Stimulated activated naive CD8-positive, alpha-beta T cell treated with anti-CD3 and anti-CD28 coated beads, Interleukin-15, Interleukin-2, amounts not matched to agents 100 ng/mL and 50 ng/mL, for 24 hours (primary cell): Measurements from ENCODE around the gene EXOC6.

Experiments used
- H3K27ac Mint-ChIP-seq: one replicate; pipeline ENCODE4 v1.8.0; 2021; ENCODE audit warnings: mild to moderate bottlenecking, mixed read lengths
- H3K27me3 Mint-ChIP-seq: one replicate; pipeline ENCODE4 v1.8.0; 2021; ENCODE audit warnings: mixed read lengths
- H3K36me3 Mint-ChIP-seq: one replicate; pipeline ENCODE4 v1.8.0; 2021; ENCODE audit warnings: low read depth, mixed read lengths
- H3K4me1 Mint-ChIP-seq: one replicate; pipeline ENCODE4 v1.8.0; 2021; ENCODE audit warnings: low read depth, mixed read lengths
- H3K4me3 Mint-ChIP-seq: one replicate; pipeline ENCODE4 v1.8.0; 2021; ENCODE audit warnings: mild to moderate bottlenecking, mixed read lengths
- H3K9me3 Mint-ChIP-seq: one replicate; pipeline ENCODE4 v1.8.0; 2021; ENCODE audit warnings: mixed read lengths

The EXOC6 gene

DNA sequence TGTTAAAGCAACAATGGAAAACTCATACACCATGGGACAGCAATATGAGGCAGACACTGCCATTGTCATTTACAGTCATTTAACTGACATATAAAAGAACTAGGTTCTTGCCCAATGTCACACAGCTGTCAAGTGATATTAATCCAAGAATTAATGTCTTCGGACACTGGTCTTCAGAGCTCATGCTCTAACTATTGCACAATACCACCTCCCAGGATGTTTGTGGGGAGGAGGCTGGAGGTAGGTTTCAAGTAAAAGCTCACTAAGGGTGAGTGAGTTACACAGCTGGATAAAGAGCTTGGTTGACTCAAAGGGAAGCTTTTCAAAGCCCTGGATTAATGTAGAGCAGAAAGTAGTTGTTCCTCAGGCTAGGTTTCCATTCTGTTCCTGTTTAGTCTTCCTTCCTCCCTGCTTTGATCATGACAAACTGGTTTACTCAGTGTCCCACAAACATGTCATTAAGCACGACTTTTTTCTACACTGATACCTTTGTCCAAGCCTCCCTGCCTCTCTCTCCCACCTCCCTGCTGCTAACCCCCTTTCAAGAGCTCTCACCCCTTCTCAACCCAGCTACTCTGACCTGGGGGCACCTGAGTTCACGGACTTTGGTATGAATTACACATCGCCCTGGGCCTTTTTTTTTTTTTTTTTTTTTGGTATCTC lies 987 bp upstream of the EXOC6 start:
- Mint-ChIP-seq H3K36me3 (peaks cover 5% of the 10 kb centered on the region), H3K27ac (peak overlapping the region; percentile 22), H3K9me3 (no peaks in the 10 kb centered on the region), H3K27me3 (no peaks in the 10 kb centered on the region), H3K4me3 (peak overlapping the region; percentile 83), H3K4me1 (peaks cover 38% of the 10 kb centered on the region)

DNA sequence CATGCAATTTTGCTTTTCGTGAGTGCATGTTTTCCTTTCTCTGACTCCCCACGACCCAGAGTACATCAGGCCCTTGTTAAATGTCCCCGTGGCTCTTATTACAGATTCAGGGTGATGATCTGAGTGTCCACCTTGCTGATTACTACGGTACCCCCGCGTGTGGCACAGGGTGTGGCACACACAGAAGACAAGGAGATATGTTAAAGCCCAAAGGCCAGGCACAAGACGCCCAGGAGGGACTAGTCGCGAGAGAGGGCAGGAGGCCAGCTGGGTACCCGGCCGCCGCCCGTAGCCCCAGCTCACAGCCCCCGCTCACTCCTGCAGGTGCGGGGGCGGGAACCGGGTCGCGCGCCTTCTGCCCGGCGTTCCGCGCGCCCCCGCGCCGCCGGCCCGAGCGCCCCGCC lies 281 bp upstream of the EXOC6 start:
- Mint-ChIP-seq H3K36me3 (peaks cover 5% of the 10 kb centered on the region), H3K27ac (peak overlapping the region; percentile 22), H3K9me3 (no peaks in the 10 kb centered on the region), H3K27me3 (no peaks in the 10 kb centered on the region), H3K4me3 (peak overlapping the region; percentile 83), H3K4me1 (peaks cover 38% of the 10 kb centered on the region)

DNA sequence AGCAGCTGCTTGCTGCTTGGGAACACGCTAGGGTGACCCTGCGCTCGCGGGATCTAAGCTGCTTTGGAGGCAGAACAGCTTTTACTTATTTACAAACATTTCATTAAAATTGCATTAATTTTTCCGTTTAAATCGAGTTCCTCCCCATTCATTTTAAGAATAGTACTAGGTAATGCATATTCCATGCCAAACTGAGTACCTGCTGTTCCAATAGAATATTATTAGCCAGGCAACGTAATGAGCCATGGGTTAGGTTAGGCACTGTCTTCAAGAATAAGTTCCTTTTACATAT lies 860 bp downstream of the EXOC6 start:
- peak overlapping the region; percentile 83 for H3K4me3 Mint-ChIP-seq
- H3K4me1 Mint-ChIP-seq: peaks cover 38% of the 10 kb centered on the region
- no peaks in the 10 kb centered on the region for H3K27me3 Mint-ChIP-seq
- no peaks in the 10 kb centered on the region for H3K9me3 Mint-ChIP-seq
- H3K36me3 Mint-ChIP-seq: peaks cover 5% of the 10 kb centered on the region
- peak overlapping the region; percentile 83 for H3K27ac Mint-ChIP-seq

DNA sequence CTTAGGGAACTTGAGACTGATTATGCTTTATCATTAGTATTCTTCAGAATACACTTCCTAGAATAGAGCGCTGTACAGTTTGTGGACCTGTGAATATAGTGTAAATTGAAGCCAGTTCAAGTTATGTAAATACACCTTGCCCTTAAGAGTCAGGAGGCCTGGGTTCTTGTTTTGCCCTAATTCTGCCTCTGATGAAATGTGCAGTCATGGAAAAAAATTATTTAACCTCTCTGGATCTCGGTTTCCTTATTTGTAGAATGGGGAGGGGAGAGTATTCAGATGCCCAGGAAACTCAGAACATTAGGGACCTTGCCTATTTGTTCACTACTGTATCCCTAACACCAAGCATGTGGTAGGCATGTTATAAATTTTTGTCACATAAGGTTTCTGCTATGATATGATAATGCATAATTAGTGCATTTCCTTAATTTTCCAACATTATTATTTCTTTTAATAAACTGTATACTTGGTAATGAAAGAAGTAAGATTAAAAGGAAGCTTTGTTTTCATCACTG lies 1.3 kb downstream of the EXOC6 start:
- H3K27ac Mint-ChIP-seq: peak overlapping the region; percentile 83
- peak overlapping the region; percentile 83 for H3K4me3 Mint-ChIP-seq
- H3K4me1 Mint-ChIP-seq: peaks cover 38% of the 10 kb centered on the region
- peaks cover 5% of the 10 kb centered on the region for H3K36me3 Mint-ChIP-seq
- H3K9me3 Mint-ChIP-seq: no peaks in the 10 kb centered on the region
- H3K27me3 Mint-ChIP-seq: no peaks in the 10 kb centered on the region

DNA sequence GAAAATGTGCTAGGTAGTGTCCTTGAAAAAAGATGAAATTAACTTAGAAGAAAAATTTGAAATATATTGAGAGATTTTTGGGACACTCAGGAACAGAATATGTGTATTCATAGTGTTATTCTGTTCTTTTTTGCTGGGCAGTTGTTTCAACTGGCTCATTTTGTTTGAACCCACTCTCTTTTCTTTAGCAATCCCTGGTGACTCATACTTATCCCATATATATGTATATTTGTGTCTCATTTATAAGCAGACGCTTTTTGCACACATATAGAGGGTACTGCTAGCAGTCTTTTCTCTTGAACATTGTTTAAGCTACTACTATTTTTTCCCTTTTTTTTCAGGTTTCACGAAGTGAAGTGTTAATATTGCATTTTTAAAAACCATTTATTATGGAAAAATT lies 1.9 kb downstream of the EXOC6 start:
- Mint-ChIP-seq H3K36me3 (peaks cover 7% of the 10 kb centered on the region), H3K9me3 (no peaks in the 10 kb centered on the region), H3K27ac (no peak overlapping the region), H3K4me1 (peaks cover 38% of the 10 kb centered on the region), H3K4me3 (no peak overlapping the region), H3K27me3 (no peaks in the 10 kb centered on the region)

DNA sequence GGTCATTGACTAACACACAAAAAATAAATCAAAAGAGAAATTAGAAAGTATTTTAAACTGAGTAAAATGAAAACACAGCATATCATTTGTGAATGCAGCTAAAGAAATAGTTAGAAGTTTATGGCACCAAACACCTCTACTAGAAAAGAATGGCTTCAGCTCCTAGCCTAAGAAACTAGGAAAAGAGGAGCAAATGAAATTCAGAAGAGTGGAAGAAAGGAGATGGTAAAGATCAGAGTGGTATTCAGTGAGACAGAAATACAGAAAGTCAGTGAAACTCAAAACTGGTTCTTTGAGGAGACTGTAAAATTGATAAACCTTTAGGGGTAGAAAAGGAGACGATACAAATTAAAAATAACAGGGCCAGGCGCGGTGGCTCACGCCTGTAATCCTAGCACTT lies 2.7 kb downstream of the EXOC6 start:
- peaks cover 11% of the 10 kb centered on the region for H3K36me3 Mint-ChIP-seq
- peaks cover 35% of the 10 kb centered on the region for H3K4me1 Mint-ChIP-seq
- no peaks in the 10 kb centered on the region for H3K27me3 Mint-ChIP-seq
- no peak overlapping the region for H3K4me3 Mint-ChIP-seq
- H3K9me3 Mint-ChIP-seq: no peaks in the 10 kb centered on the region
- no peak overlapping the region for H3K27ac Mint-ChIP-seq

DNA sequence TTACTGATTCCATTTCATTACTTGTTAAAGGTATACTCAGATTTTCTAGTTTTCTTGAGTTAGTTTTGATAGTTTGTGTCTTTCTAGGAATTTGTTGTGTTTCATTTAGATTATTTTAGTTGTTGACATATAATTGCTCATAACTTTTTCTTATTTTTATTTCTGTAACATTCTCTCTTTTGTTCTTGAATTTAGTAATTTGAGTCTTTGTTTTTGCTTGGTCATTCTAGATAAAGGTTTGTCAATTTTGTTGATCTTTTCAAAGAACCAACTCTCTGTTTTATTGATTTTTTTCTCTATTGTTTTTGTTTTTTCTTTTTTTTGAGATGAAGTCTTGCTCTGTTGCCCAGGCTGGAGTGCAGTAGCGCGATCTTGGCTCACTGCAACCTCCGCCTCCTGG lies 7.2 kb downstream of the EXOC6 start:
- Mint-ChIP-seq H3K36me3 (peaks cover 39% of the 10 kb centered on the region), H3K27ac (no peak overlapping the region), H3K4me1 (peaks cover 3% of the 10 kb centered on the region), H3K9me3 (peaks cover 22% of the 10 kb centered on the region), H3K27me3 (no peaks in the 10 kb centered on the region), H3K4me3 (no peak overlapping the region)

DNA sequence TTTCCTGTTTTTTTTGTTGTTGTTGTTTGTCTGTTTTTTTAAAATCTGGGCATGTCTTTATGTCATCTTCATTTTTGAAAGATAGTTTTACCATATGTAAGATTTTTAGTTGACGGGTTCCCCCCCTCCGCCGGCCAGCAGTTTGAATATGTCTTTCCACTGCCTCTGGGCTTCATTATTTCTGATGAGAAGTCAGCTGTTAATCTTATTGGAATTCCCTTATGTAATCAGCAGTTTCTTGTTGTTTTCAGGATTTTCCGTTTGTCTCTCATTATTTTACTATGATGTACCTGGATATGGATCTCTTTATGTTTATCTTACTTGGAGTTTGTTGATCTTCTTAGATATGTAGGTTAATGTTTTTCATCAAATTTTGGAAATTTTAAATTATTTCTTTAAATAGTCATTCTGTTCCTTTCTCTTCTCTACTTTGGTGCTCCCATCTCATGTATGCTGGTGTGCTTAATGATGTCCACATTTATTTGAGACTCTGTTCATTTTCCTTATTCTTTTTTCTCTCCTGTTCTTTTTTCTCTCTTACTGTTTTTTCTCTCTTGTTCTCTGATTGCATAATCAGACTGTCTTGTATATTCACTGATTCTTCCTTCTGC lies 9.7 kb downstream of the EXOC6 start:
- H3K27ac Mint-ChIP-seq: no peak overlapping the region
- H3K27me3 Mint-ChIP-seq: no peaks in the 10 kb centered on the region
- peaks cover 22% of the 10 kb centered on the region for H3K9me3 Mint-ChIP-seq
- no peaks in the 10 kb centered on the region for H3K4me1 Mint-ChIP-seq
- no peak overlapping the region for H3K4me3 Mint-ChIP-seq
- H3K36me3 Mint-ChIP-seq: peaks cover 38% of the 10 kb centered on the region

DNA sequence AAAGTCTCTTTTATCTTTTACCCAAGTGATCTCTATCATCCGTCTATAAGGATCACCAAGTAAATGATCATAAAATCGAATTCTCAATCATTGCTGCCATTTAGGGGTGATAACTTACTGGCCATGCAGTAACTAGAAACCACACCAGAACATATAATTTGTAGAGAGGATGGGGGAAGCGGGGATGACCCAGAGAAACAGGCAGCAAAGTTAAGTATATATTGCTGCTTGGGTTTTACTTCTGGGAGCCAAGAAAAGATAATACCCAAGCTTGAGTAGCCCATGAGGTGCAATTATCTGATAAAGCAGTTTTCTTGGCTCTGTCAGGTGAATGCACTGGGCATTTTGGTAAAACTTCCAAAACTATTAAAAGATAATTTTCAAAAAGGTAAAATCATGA lies 18.9 kb downstream of the EXOC6 start:
- Mint-ChIP-seq H3K27ac (no peak overlapping the region), H3K36me3 (peaks cover 7% of the 10 kb centered on the region), H3K4me3 (no peak overlapping the region), H3K27me3 (no peaks in the 10 kb centered on the region), H3K9me3 (no peaks in the 10 kb centered on the region), H3K4me1 (peaks cover 4% of the 10 kb centered on the region)

DNA sequence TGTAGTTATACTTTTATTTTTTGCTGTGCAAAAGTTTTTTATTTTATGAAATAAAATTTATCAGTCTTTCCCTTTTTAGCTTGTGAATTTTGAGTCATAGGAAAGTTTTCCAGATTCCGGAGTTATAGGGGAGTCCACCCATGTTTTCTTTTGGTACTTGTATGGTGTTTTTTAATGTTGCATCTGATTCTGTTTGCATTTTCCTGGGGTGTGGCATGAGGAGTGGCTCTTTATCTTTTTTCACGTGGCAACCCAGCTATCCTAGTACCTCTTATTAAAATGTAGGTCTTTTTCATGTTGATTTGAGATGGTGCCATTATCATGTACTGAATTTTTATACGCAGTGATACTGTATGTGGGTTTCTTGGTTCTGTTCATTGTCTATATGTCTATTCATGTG lies 19.7 kb downstream of the EXOC6 start:
- peaks cover 8% of the 10 kb centered on the region for H3K4me1 Mint-ChIP-seq
- H3K27me3 Mint-ChIP-seq: no peaks in the 10 kb centered on the region
- H3K9me3 Mint-ChIP-seq: no peaks in the 10 kb centered on the region
- no peak overlapping the region for H3K4me3 Mint-ChIP-seq
- no peak overlapping the region for H3K27ac Mint-ChIP-seq
- peaks cover 3% of the 10 kb centered on the region for H3K36me3 Mint-ChIP-seq

DNA sequence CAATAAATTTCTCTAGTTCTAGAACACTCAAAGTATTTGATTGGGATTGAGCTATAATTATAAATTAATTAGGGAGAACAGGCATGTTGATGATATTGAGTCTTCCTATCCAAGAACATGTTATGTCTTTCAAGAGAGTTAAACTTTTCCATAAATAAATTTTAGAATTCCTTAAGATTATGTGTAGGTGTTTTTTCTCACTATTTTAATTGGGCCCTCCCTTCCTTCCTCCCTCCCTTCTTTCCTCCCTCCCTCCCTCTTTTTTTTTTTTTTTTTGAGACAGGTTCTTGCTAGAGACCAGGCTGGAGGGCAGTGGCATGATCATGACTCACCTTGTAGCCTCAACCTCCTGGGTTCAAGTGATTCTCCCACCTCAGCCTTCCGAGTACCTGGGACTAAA lies 20.2 kb downstream of the EXOC6 start:
- Mint-ChIP-seq H3K36me3 (no peaks in the 10 kb centered on the region), H3K4me1 (peaks cover 11% of the 10 kb centered on the region), H3K27ac (no peak overlapping the region), H3K4me3 (no peak overlapping the region), H3K27me3 (no peaks in the 10 kb centered on the region), H3K9me3 (no peaks in the 10 kb centered on the region)

DNA sequence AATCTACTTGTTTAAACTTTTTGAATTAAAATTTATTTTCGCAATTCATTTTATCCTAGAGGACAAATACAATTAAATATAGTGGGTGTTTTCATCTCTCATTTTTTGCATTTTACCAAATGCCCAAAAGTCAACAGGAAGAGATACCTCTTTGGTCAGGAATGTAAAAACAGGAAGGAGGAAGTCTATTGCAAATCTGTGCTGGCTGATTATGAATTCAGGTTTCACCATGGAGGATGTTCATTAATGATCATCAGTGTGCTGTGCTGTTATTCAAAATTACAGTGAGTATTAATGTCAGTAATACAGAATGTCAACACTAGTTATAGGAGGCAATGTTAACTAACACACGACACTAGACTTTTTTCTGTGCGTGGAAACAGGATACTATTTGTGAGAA lies 24.7 kb downstream of the EXOC6 start:
- H3K9me3 Mint-ChIP-seq: no peaks in the 10 kb centered on the region
- no peak overlapping the region for H3K4me3 Mint-ChIP-seq
- H3K27me3 Mint-ChIP-seq: no peaks in the 10 kb centered on the region
- no peaks in the 10 kb centered on the region for H3K36me3 Mint-ChIP-seq
- H3K4me1 Mint-ChIP-seq: peaks cover 30% of the 10 kb centered on the region
- H3K27ac Mint-ChIP-seq: no peak overlapping the region

DNA sequence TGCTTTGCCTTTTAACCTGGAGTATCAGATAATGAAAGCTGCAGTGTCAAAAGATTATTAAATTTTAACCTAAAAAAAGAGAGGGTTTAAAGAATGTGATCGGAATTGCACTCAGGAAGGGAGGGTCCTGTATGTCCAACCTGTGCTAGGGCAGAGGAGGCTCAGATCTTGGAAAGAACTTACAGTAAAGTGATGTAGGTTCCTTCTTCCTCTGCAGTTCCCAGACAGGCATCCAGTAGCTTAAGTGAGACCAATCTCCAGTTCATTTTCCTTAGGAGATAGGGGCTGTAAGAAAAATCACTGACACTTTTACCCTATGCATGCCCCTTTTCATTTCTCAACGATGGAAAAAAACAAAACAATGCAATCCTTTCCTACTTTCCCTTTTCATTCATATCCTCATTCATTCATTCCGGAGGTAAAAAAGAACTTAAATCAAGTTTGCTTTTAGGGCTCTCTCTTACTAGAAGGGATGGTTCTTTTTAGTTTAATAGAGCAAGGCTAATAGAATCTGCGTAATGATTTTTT lies 28.3 kb downstream of the EXOC6 start:
- Mint-ChIP-seq H3K4me1 (peaks cover 31% of the 10 kb centered on the region), H3K27ac (no peak overlapping the region), H3K27me3 (no peaks in the 10 kb centered on the region), H3K36me3 (no peaks in the 10 kb centered on the region), H3K9me3 (no peaks in the 10 kb centered on the region), H3K4me3 (no peak overlapping the region)

DNA sequence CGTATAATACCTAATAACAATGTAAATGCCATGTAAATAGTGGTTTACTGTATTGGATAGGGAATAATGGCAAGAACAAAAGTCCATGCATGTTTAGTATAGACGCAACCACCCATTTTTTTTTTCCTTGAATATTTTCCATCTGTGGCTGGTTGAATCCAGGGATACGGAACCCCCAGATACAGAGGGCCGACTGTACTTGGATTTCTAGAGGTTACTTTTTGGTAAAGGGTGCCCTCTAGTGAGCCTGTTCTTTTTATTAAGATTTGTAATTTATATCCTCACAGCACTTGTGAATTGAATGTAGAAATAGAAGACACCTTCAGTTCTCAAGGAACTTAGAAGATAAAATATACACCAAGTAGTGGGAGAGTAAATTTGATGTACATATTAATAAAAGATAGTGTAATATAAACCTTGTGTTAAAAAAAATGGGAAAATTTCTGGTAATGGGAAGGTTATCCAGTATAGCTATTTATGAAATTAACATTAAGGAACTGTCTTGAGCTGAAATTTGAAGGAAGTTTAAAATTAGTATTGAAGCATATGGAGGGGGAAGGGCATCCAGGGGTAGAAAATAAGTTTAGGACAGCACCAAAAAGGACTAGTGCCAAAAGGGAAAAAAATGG lies 32.0 kb downstream of the EXOC6 start:
- H3K4me1 Mint-ChIP-seq: peaks cover 25% of the 10 kb centered on the region
- no peaks in the 10 kb centered on the region for H3K27me3 Mint-ChIP-seq
- no peak overlapping the region for H3K4me3 Mint-ChIP-seq
- no peaks in the 10 kb centered on the region for H3K9me3 Mint-ChIP-seq
- no peaks in the 10 kb centered on the region for H3K36me3 Mint-ChIP-seq
- no peak overlapping the region for H3K27ac Mint-ChIP-seq

DNA sequence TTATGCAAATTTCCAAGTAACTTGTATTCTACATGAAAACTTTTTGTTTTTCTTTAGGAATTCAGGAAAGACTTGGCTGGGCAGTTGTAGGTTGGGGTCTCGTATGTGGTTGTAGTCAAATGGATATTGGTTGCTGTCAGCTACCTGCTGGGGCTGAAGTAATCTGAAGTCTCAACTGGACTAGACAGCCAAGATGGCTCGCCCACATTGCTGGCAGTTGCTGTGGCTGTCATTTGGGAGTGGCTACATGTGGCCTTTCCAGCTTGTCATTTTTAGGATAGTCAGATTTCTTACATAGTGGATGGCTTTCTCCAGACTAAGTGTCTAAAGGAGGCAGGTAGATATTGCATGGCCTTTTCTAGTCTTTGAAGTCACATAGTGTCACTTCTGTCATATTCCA lies 32.6 kb downstream of the EXOC6 start:
- Mint-ChIP-seq H3K36me3 (no peaks in the 10 kb centered on the region), H3K27ac (no peak overlapping the region), H3K4me3 (no peak overlapping the region), H3K9me3 (no peaks in the 10 kb centered on the region), H3K27me3 (no peaks in the 10 kb centered on the region), H3K4me1 (peaks cover 25% of the 10 kb centered on the region)
